PC-3 (cell line): Measurements from ENCODE around the gene CATSPERE. TPM values are rescaled to one million over a fixed set of nuclear protein-coding genes. Genes with fewer than 3 reads are reported as not detected.

Source experiments
- ATAC-seq: fragments of 200-7000 bp; cut with Tn5 transposase; 2 replicates; pipeline ENCODE4 v1.9.1; 2020; ENCODE audit warnings: mild to moderate bottlenecking, moderate library complexity
- BruUV-seq: library from RNA; stranded (reverse); fragments of 400-500 nt; replicated peaks from 2 replicates; lab custom pipeline; 2021; lab: Mats Ljungman, UMichigan
- CTCF ChIA-PET: fragments of 300-600 bp; sonication (Branson Sonifier 250); formaldehyde crosslinking; loops from one replicate; lab custom pipeline; 2022; ENCODE audit warnings: antibody characterized with exemption; lab: Charles Lee
- POLR2A ChIA-PET: fragments of 300-600 bp; sonication (Branson Sonifier 250); formaldehyde crosslinking; loops from one replicate; lab custom pipeline; 2022; ENCODE audit warnings: antibody characterized with exemption; ENCODE audit not compliant: unreplicated experiment; lab: Charles Lee
- DNase-seq: peaks from one replicate; pipeline ENCODE4 v3.0.0-alpha.2; 2015
- H2AFZ ChIP-seq: fragments of 300-600 bp; sonication (generic); 2 replicates; pipeline ENCODE4 v1.6.0; 2016; ENCODE audit warnings: antibody characterized with exemption, low read length
- H3F3A ChIP-seq: fragments of 300-600 bp; sonication (generic); one replicate; pipeline ENCODE4 v1.6.0; 2017; ENCODE audit warnings: antibody characterized with exemption, low read length, control low read depth, mild to moderate bottlenecking; ENCODE audit not compliant: unreplicated experiment
- H3K27ac ChIP-seq: fragments of 300-600 bp; sonication (generic); 2 replicates; pipeline ENCODE4 v1.5.1; 2016; ENCODE audit warnings: mild to moderate bottlenecking, low read length
- H3K27me3 ChIP-seq: fragments of 300-600 bp; sonication (generic); 2 replicates; pipeline ENCODE4 v1.6.1; 2016; ENCODE audit warnings: low read length, mixed read lengths
- H3K36me3 ChIP-seq: fragments of 300-600 bp; sonication (generic); 2 replicates; pipeline ENCODE4 v1.6.1; 2016; ENCODE audit warnings: low read depth, mixed run types, low read length, mixed read lengths
- H3K4me1 ChIP-seq: fragments of 300-600 bp; sonication (generic); 2 replicates; pipeline ENCODE4 v1.5.1; 2016; ENCODE audit warnings: low read length; ENCODE audit not compliant: insufficient read depth
- H3K4me2 ChIP-seq: fragments of 300-600 bp; sonication (generic); 2 replicates; pipeline ENCODE4 v1.6.0; 2016; ENCODE audit warnings: low read length
- H3K4me3 ChIP-seq: fragments of 300-600 bp; sonication (generic); 2 replicates; pipeline ENCODE4 v1.5.1; 2016; ENCODE audit warnings: mild to moderate bottlenecking, low read length, mixed read lengths
- H3K79me2 ChIP-seq: fragments of 300-600 bp; sonication (generic); 2 replicates; pipeline ENCODE4 v1.6.1; 2017; ENCODE audit warnings: low read length, mixed read lengths
- H3K9ac ChIP-seq: fragments of 300-600 bp; sonication (generic); 2 replicates; pipeline ENCODE4 v1.6.0; 2016; ENCODE audit warnings: mild to moderate bottlenecking, low read length
- H3K9me2 ChIP-seq: fragments of 300-600 bp; sonication (generic); replicated peaks from 2 replicates; pipeline ENCODE4 v1.6.1; 2016; ENCODE audit warnings: mixed run types, low read length, mixed read lengths
- H3K9me3 ChIP-seq: fragments of 300-600 bp; sonication (generic); 2 replicates; pipeline ENCODE4 v1.6.1; 2016; ENCODE audit warnings: low read length, mixed read lengths
- H4K20me1 ChIP-seq: fragments of 300-600 bp; sonication (generic); 2 replicates; pipeline ENCODE4 v1.6.1; 2016; ENCODE audit warnings: low read length, mixed read lengths
- CTCF ChIP-seq: fragments of 300-600 bp; sonication (generic); conservative IDR thresholded peaks from 2 replicates; pipeline ENCODE4 v1.5.1; 2017; ENCODE audit warnings: antibody characterized with exemption, low read depth, mild to moderate bottlenecking, low read length
- EZH2 ChIP-seq: fragments of 300-600 bp; sonication (generic); IDR thresholded peaks from one replicate; pipeline ENCODE4 v1.6.1; 2017; ENCODE audit warnings: antibody characterized with exemption, mild to moderate bottlenecking, low read length; ENCODE audit not compliant: unreplicated experiment
- EZH2phosphoT487 ChIP-seq: fragments of 300-600 bp; sonication (generic); IDR thresholded peaks from 2 replicates; pipeline ENCODE4 v1.6.1; 2018; ENCODE audit warnings: mild to moderate bottlenecking, antibody characterized with exemption, low read length, borderline replicate concordance
- intact Hi-C: fragments of 100-400 bp; cut with micrococcal nuclease; formaldehyde crosslinking; loops from 2 replicates; pipeline ENCODE4 v1.9.0; 2023
- total RNA-seq: library from RNA; depleted of rRNA; stranded (reverse); fragments of >200 nt; gene quantifications from 2 replicates; pipeline ENCODE4 v1.2.3, GENCODE V29; 2014

The CATSPERE gene
- total RNA-seq, 1 experiment from 2014 or later, result not detected

- Histone ChIP-seq H3K9me3 (no peaks in the 10 kb centered on the region), H3K27me3 (no peaks in the 10 kb centered on the region), H3K9me2 (no peaks in the 10 kb centered on the region), H3K4me3 (no peak overlapping the region), H3K27ac (no peak overlapping the region), H3K36me3 (no peaks in the 10 kb centered on the region), H4K20me1 (no peaks in the 10 kb centered on the region), H3F3A (no peaks in the 10 kb centered on the region), H3K79me2 (no peaks in the 10 kb centered on the region), H3K4me1 (no peaks in the 10 kb centered on the region), H3K9ac (no peak overlapping the region), H2AFZ (no peak overlapping the region), H3K4me2 (no peak overlapping the region)
- ATAC-seq (no peak), DNase-seq (no peak)
- TF ChIP-seq CTCF, result no peak
- TF ChIP-seq EZH2, result no peak
- TF ChIP-seq EZH2phosphoT487, result no peak
- CTCF ChIA-PET, result interaction anchor here (0.6 kb wide), 1 partner anchor 88 kb away, joined by 7 read pairs; no protein-coding TSS in a partner anchor
- intact Hi-C loops, result no loop called here
- POLR2A ChIA-PET, result no interaction called here
- BruUV-seq, result no TSS peak
Observed at GRCh38 chr1:244515680-244516079, 54.6 kb downstream of the CATSPERE start.

GRCh38 chr1:244536316-244536715, 75.2 kb downstream of the CATSPERE start:
- Histone ChIP-seq H3K79me2 (no peaks in the 10 kb centered on the region), H3K9ac (no peak overlapping the region), H3K4me2 (no peak overlapping the region), H3K9me3 (no peaks in the 10 kb centered on the region), H4K20me1 (no peaks in the 10 kb centered on the region), H3K27ac (no peak overlapping the region), H3F3A (no peaks in the 10 kb centered on the region), H3K9me2 (no peaks in the 10 kb centered on the region), H3K36me3 (no peaks in the 10 kb centered on the region), H3K4me1 (no peaks in the 10 kb centered on the region), H3K4me3 (no peak overlapping the region), H3K27me3 (no peaks in the 10 kb centered on the region; the same call in 1 of the 2 replicates), H2AFZ (no peak overlapping the region)
- CTCF ChIA-PET, result no interaction called here
- POLR2A ChIA-PET, result no interaction called here
- BruUV-seq, result no TSS peak
- no peak for DNase-seq
- intact Hi-C loops, result no loop called here
- TF ChIP-seq EZH2phosphoT487 (no peak), CTCF (no peak), EZH2 (no peak)
- ATAC-seq, result no peak

- POLR2A ChIA-PET, result no interaction called here
- no peak overlapping the region for H3K27ac ChIP-seq
- H3K9me3 ChIP-seq, result 0 out of 2 replicates have a peak, but pooled peaks cover 3% of the 10 kb centered on the region
- H3K4me3 ChIP-seq, result no peak overlapping the region
- intact Hi-C loops, result no loop called here
- BruUV-seq, result no TSS peak
- no peaks in the 10 kb centered on the region for H4K20me1 ChIP-seq
- H3K4me2 ChIP-seq, result no peak overlapping the region
- H3K79me2 ChIP-seq, result no peaks in the 10 kb centered on the region
- no peaks in the 10 kb centered on the region for H3K9me2 ChIP-seq
- H3K27me3 ChIP-seq, result no peaks in the 10 kb centered on the region
- CTCF ChIA-PET, result no interaction called here
- DNase-seq (peak; percentile 44), ATAC-seq (no peak)
- H3F3A ChIP-seq, result no peaks in the 10 kb centered on the region
- H3K9ac ChIP-seq, result no peak overlapping the region
- no peak overlapping the region for H2AFZ ChIP-seq
- no peak for TF ChIP-seq EZH2
- no peak for TF ChIP-seq EZH2phosphoT487
- no peak for TF ChIP-seq CTCF
- no peaks in the 10 kb centered on the region for H3K4me1 ChIP-seq
- no peaks in the 10 kb centered on the region for H3K36me3 ChIP-seq
Observed at GRCh38 chr1:244545511-244545910, 84.4 kb downstream of the CATSPERE start.
